HG03521 (cell line): Measurements from ENCODE around the gene EFCAB6.

Experiments
- ATAC-seq: cut with Tn5 transposase; IDR thresholded peaks from one replicate; pipeline ENCODE4 v1.9.1; 2021; ENCODE audit warnings: mild to moderate bottlenecking, moderate library complexity; ENCODE audit not compliant: unreplicated experiment

Gene EFCAB6

DNA sequence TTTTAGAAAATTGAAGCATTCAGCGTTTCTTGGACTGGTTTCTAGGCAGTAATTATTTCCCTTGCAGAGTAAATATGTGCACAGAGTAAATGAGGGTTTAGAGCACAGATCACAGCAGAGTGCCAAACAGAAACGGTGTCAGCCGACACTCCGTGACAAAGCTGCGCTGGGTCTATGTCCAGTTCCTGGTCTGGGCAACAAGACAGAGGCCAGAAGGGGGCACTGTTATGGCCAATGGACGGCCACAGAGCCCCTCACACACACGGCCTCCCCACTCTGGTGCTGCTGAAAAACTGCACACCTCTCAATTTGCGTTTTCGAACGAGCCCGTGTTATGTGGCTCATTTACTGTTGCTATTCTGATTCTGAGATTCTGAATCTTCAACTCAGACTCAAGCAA, 219.6 kb downstream of the EFCAB6 start:
- ATAC-seq = no peak

- no peak for ATAC-seq
Measured at GRCh38 chr22:43591380-43591779, 220.7 kb downstream of the EFCAB6 start.

DNA sequence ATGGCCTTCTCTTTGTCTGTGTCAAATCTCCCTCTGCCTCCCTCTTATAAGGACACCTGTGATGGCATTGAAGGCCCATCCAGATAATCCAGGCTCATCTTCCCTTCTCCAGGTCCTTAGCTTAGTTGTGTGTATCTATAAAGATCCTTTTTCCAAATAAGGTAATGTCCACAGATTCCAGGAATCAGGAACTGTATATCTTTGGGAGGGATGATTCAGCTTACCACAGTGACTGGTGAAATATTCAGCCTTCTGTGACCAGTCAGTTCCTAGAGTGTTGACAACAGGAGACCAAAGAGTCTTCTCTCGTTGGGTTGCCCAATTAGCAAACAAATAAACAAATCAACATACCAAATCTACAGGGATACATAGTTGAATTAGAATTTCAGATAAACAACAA, 224.5 kb downstream of the EFCAB6 start:
- ATAC-seq = no peak

DNA sequence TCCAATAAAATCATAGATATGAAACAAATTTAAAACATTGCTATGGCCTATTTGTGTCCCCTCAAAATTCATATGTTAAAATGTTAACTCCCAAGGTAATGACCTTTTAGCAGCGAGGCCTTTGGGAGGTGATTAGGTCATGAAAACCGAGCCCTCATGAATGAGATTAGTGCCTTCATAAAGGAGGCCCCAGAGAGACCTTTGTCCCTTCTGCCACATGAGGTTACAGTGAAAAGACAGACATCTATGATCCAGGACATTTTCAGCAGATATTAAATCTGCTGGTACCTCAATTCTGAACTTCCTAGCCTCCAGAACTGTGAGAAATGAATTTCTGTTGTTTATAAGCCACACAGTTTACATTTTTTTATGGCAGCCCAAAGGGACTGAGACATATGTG, 228.6 kb downstream of the EFCAB6 start:
- ATAC-seq = no peak

- ATAC-seq = no peak
Measured at GRCh38 chr22:43582394-43582793, 229.7 kb downstream of the EFCAB6 start.

- ATAC-seq = no peak
Measured at GRCh38 chr22:43580271-43580750, 231.8 kb downstream of the EFCAB6 start.

- no peak for ATAC-seq
Measured at GRCh38 chr22:43574738-43575137, 237.4 kb downstream of the EFCAB6 start.

DNA sequence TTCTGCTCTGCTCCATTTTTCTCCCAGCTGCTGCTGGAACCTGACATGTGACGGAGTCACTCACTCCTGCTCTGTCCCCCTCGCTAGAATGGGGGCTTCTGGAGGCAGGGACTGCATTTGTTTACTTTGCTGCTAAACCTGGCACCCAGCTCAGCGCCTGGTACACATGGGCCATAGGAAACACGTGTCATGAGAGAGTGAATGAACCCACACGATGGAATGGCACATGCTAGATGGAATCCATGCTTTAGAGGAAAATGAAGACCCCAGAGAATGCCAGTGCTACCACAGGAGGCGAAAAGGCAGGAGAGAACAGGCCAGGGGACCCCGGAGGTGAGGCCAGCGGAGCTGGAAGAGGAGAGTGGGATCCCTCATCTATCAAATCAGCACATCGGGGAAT, 239.4 kb downstream of the EFCAB6 start:
- no peak for ATAC-seq

DNA sequence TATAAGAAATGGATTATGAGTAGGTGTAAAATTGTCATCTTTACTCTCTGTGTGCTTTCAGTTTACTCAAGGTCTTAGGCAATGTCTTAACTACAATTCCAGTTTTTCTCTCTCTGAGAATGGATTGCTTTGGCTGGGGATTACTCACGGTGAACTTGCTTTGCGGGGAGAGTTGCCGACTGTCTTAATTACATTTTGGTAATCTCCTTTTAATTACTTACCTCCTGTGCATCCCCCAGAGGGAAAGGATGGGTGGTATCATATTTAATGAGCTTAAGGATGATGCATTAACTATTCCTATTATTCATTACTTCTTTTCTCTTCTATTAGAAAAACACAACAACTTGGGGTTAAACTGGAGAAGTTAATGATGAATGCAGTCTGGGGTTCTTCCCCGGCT, 240.9 kb downstream of the EFCAB6 start:
- no peak for ATAC-seq

- no peak for ATAC-seq
Measured at GRCh38 chr22:43570531-43571165, 241.5 kb downstream of the EFCAB6 start.

- no peak for ATAC-seq
Measured at GRCh38 chr22:43569111-43569510, 243.0 kb downstream of the EFCAB6 start.

GRCh38 chr22:43567691-43568324, 244.3 kb downstream of the EFCAB6 start:
- no peak for ATAC-seq

GRCh38 chr22:43566561-43567332, 245.4 kb downstream of the EFCAB6 start:
- ATAC-seq = no peak

GRCh38 chr22:43566021-43566420, 246.1 kb downstream of the EFCAB6 start:
- ATAC-seq = no peak

DNA sequence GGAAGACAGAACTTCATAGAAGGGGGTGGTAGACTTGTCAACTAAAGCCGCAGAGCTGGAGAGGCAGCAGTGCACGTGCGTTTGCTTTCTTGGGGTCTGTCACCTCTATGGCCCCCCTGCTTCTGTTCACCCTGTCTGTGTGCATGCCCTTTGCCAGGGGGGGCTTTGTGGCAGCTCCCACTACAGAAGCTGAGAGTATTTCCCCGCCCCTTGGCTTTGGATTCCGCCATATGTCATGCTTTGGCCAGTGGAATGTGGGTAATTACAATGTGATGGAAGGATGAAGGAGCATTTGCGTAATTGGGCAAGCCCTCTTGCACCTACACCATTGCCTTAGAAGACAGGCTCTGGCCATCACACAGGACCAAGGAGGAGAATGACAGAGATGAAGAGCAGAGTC, 247.2 kb downstream of the EFCAB6 start:
- no peak for ATAC-seq

- no peak for ATAC-seq
Measured at GRCh38 chr22:43563571-43563970, 248.5 kb downstream of the EFCAB6 start.

- ATAC-seq = no peak
Measured at GRCh38 chr22:43562843-43563242, 249.3 kb downstream of the EFCAB6 start.

DNA sequence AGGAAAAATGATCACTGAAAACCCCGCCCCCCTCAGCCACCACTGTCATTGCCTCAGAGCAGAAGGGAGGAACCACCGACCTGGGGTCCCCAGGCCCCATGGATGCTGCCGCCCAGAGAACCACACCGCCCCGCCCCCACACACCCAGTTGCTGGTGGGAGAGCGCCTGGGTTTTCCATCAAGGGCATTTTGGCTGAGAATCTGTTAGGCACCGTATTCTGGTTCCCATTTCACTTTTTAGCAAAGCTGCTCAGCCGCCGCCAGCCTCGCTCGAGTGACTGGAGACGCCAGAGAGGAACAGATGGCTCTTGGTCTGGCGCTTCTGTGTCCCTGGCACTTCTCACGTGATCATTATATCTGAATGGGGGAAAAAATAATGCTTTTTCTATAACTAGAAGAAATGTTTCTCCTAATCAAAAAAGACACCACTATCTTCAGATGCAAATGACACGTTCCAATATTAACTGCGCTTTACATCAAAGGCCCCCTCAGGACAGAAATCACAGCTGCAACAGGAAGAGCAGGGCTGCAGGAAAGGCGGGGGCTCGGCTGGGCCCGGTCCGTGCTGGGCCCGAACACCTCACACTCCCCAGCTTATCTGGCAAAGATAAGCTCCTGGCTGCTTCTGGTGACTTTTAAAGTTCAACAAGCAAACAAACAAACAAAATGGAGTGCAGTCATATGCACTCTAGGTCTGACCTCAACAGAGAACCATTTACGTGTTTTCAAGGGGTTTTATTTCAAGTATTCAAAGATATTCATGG, 250.5 kb downstream of the EFCAB6 start:
- ATAC-seq = no peak

- no peak for ATAC-seq
Measured at GRCh38 chr22:43560651-43561050, 251.5 kb downstream of the EFCAB6 start.

GRCh38 chr22:43555561-43556515, 256.3 kb downstream of the EFCAB6 start:
- no peak for ATAC-seq
